ENCODE data around the gene PID1.

The PID1 gene

GRCh38 chr2:229270551-229271410 is at the start of gene PID1:
Gene PID1 (minus strand): TSS chr2:229271287. CDS start chr2:229271043, 244 bp downstream.
- no peak for DNase-seq (ENCODE audit: low read depth in 2 of 2)

- DNase-seq (ENCODE audit: low read depth in 2 of 2), result no peak
Measured at GRCh38 chr2:229319558-229319957, 48.5 kb upstream of the PID1 start.

- DNase-seq (ENCODE audit: low read depth in 2 of 2), result no peak
Measured at GRCh38 chr2:229314117-229314516, 43.0 kb upstream of the PID1 start.

- DNase-seq (ENCODE audit: low read depth in 2 of 2), result no peak
Measured at GRCh38 chr2:229313591-229313990, 42.5 kb upstream of the PID1 start.

- no peak for DNase-seq (ENCODE audit: low read depth in 2 of 2)
Measured at GRCh38 chr2:229301237-229301636, 30.1 kb upstream of the PID1 start.

GRCh38 chr2:229300790-229301189 is 29.7 kb upstream of the PID1 start:
- DNase-seq (ENCODE audit: low read depth in 2 of 2), result no peak

GRCh38 chr2:229300371-229300770 is 29.3 kb upstream of the PID1 start:
- no peak for DNase-seq (ENCODE audit: low read depth in 2 of 2)

- no peak for DNase-seq (ENCODE audit: low read depth in 2 of 2)
Measured at GRCh38 chr2:229297247-229297646, 26.2 kb upstream of the PID1 start.

GRCh38 chr2:229296536-229296935 is 25.4 kb upstream of the PID1 start:
- DNase-seq (ENCODE audit: low read depth in 2 of 2), result no peak

GRCh38 chr2:229296016-229296415 is 24.9 kb upstream of the PID1 start:
- DNase-seq (ENCODE audit: low read depth in 2 of 2), result no peak

GRCh38 chr2:229287823-229288222 is 16.7 kb upstream of the PID1 start:
- no peak for DNase-seq (ENCODE audit: low read depth in 2 of 2)

GRCh38 chr2:229282758-229283546 is 11.9 kb upstream of the PID1 start:
- no peak for DNase-seq (ENCODE audit: low read depth in 2 of 2)

- DNase-seq (ENCODE audit: low read depth in 2 of 2), result no peak
Measured at GRCh38 chr2:229279516-229279915, 8.4 kb upstream of the PID1 start.

GRCh38 chr2:229275506-229275905 is 4.4 kb upstream of the PID1 start:
- no peak for DNase-seq (ENCODE audit: low read depth in 2 of 2)

GRCh38 chr2:229273723-229274338 is 2.7 kb upstream of the PID1 start:
- DNase-seq (ENCODE audit: low read depth in 2 of 2), result no peak

- no peak for DNase-seq (ENCODE audit: low read depth in 2 of 2)
Measured at GRCh38 chr2:229273006-229273722, 2.1 kb upstream of the PID1 start.

GRCh38 chr2:229269941-229270340 is 1.1 kb downstream of the PID1 start:
- DNase-seq (ENCODE audit: low read depth in 2 of 2), result no peak

- DNase-seq (ENCODE audit: low read depth in 2 of 2), result no peak
Measured at GRCh38 chr2:229269146-229269545, 1.9 kb downstream of the PID1 start.

GRCh38 chr2:229268626-229269025 is 2.5 kb downstream of the PID1 start:
- DNase-seq (ENCODE audit: low read depth in 2 of 2), result no peak

GRCh38 chr2:229267080-229267479 is 4.0 kb downstream of the PID1 start:
- no peak for DNase-seq (ENCODE audit: low read depth in 2 of 2)

- DNase-seq (ENCODE audit: low read depth in 2 of 2), result no peak
Measured at GRCh38 chr2:229265727-229266126, 5.4 kb downstream of the PID1 start.

- no peak for DNase-seq (ENCODE audit: low read depth in 2 of 2)
Measured at GRCh38 chr2:229261599-229261998, 9.5 kb downstream of the PID1 start.
